ENCODE measurements around the gene GFOD1. TPM values are rescaled to one million over a fixed set of nuclear protein-coding genes. Genes with fewer than 3 reads are reported as not detected.

The GFOD1 gene
- total RNA-seq, 1 experiment from 2014 or later = 6.1 TPM

DNA sequence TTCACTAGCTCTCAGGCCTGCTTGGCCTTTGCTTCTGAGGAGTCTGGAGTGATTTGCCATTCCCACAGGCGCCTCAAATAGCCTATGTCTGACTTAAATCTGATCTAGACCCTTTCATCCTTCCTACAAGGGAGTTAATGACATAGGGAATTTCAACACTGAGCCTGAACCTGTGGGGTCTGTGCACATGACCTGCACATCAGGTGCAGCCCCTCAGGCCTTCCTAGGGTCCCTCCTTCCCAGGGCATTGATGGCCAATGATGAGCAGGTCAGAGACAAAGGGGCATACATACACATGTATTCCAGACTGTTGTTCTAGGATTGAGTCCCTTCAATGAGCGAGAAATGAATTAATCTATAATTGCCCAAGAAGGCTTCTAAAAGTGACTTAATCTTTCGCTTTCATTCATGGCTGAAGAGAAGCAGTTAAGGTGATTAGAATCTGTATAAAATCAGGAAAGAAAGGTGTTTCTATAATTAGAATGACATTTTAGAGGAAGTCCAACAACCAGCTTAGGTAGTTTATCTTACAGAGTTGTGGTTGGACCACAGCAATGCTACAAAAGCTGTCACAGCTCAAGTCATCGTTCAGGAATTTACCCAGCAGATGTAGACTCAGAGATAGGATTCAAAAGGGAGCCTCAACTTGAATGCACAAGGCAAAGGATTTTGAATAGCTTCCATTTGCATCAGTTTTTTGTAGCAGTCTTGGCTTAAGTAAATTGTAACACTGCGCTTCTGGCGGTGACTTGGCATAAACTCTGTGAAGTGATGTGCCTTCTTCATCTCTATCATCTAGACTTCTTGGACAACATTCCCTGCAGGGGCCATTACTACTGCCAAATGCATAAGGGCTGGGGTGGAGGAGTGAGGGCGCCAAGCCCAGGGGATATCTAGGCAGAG is 132.1 kb downstream of the GFOD1 start:
- Histone ChIP-seq H3K18ac (ENCODE audit: insufficient read length, low read depth, low read length) (no peak overlapping the region), H3K23ac (ENCODE audit: insufficient read length, low read depth, low read length) (no peak overlapping the region), H3K4me2 (ENCODE audit: insufficient read depth, insufficient read length, low read length) (no peak overlapping the region), H3K4ac (ENCODE audit: low read depth, low read length) (no peak overlapping the region), H2BK12ac (ENCODE audit: insufficient read length, low read depth, low read length) (no peak overlapping the region), H3K56ac (ENCODE audit: insufficient read length, low read depth, low read length) (no peak overlapping the region), H2BK5ac (ENCODE audit: insufficient read length, low read length) (no peak overlapping the region), H3K23me2 (ENCODE audit: insufficient read length, low read depth, low read length, poor library complexity, severe bottlenecking) (no peaks in the 10 kb centered on the region), H2BK15ac (ENCODE audit: low read depth, low read length) (no peak overlapping the region), H2AK5ac (ENCODE audit: insufficient read length, low read length) (no peak overlapping the region), H2AFZ (ENCODE audit: low read length) (no peak overlapping the region), H3T11ph (ENCODE audit: low read length) (no peak overlapping the region), H3K79me1 (ENCODE audit: insufficient read depth, low read depth, low read length, poor library complexity, severe bottlenecking) (no peaks in the 10 kb centered on the region), H3K9ac (ENCODE audit: extremely low read depth, insufficient read length, low read length) (no peak overlapping the region), H3K27ac (ENCODE audit: insufficient read length, low read depth, low read length) (no peak overlapping the region), H3K27me3 (ENCODE audit: insufficient read depth, low read length) (no peaks in the 10 kb centered on the region), H3K4me1 (ENCODE audit: insufficient read depth, low read length) (peaks cover 2% of the 10 kb centered on the region; the same call in 1 of the 2 replicates), H3K79me2 (ENCODE audit: insufficient read depth, low read length) (no peaks in the 10 kb centered on the region), H4K8ac (replicated peaks; ENCODE audit: insufficient read length, low read depth, low read length) (no peak overlapping the region), H4K91ac (ENCODE audit: insufficient read length, low read depth, low read length) (no peak overlapping the region), H3K9me3 (ENCODE audit: control insufficient read depth, low read depth, low read length) (no peaks in the 10 kb centered on the region), H4K5ac (ENCODE audit: insufficient read length, low read depth, low read length) (no peak overlapping the region), H4K20me1 (ENCODE audit: control insufficient read depth, insufficient read depth, insufficient read length) (no peaks in the 10 kb centered on the region), H3K14ac (ENCODE audit: insufficient read depth, low read length) (no peak overlapping the region), H2BK20ac (ENCODE audit: low read depth, low read length, poor library complexity, severe bottlenecking) (no peak overlapping the region), H2BK120ac (ENCODE audit: low read depth, low read length, poor library complexity, severe bottlenecking) (no peak overlapping the region)
- H3K4me3 Mint-ChIP-seq = no peak overlapping the region
- no CpG with 5 or more reads among the region's 7 CpGs for WGBS (ENCODE audit: extremely low coverage, insufficient read length, low lambda C conversion rate)
- no peak for DNase-seq
- TF ChIP-seq CTCF (conservative IDR thresholded peaks at IDR 0.05) = no peak
- peaks cover 53 to 58% of the 10 kb centered on the region in 2 experiments for H3K4me1 Mint-ChIP-seq
- H3K36me3 Mint-ChIP-seq (ENCODE audit: insufficient read depth in 1 of 3, low read depth in 3 of 3) = no peaks in the 10 kb centered on the region; a peak in 1 of 7 replicates
- H3K9me3 Mint-ChIP-seq = peaks cover 2 to 5% of the 10 kb centered on the region in 2 experiments; a peak in 2 of 5 replicates
- no peak overlapping the region for H3K27ac Mint-ChIP-seq
- no peaks in the 10 kb centered on the region for H3K27me3 Mint-ChIP-seq (ENCODE audit: low read depth)
